Colonic mucosa (tissue), 4 donors: ENCODE results near the gene ARHGAP4. TPM values are rescaled to one million over a fixed set of nuclear protein-coding genes. Genes with fewer than 3 reads are reported as not detected.
A peak's percentile ranks its signal among the peaks of the same experiment; 100 is the strongest.

Experiments used
- DNase-seq: peaks from one replicate; pipeline ENCODE4 v3.0.0-alpha.2; 2020
- H3K27ac ChIP-seq: fragments of 200-600 bp; one replicate; pipeline ENCODE4 v1.8.0; 2021
- H3K27me3 ChIP-seq: fragments of 200-600 bp; one replicate; pipeline ENCODE4 v1.8.0; 2021
- H3K36me3 ChIP-seq: fragments of 200-600 bp; one replicate; pipeline ENCODE4 v1.8.0; 2021
- H3K4me1 ChIP-seq: fragments of 200-600 bp; one replicate; pipeline ENCODE4 v1.8.0; 2021; ENCODE audit warnings: mild to moderate bottlenecking
- H3K4me3 ChIP-seq: fragments of 200-600 bp; one replicate; pipeline ENCODE4 v1.8.0; 2021
- H3K9ac ChIP-seq, 2 donors: one replicate each; pipeline ENCODE4 v1.7.0; 2013; ENCODE audit warnings: control low read depth in 2 of 2, low read depth in 2 of 2, low read length in 2 of 2
- H3K9me3 ChIP-seq: fragments of 200-600 bp; one replicate; pipeline ENCODE4 v1.8.0; 2021
- CTCF ChIP-seq: fragments of 200-600 bp; IDR thresholded peaks from one replicate; pipeline ENCODE4 v1.8.0; 2022; ENCODE audit warnings: antibody characterized with exemption, mild to moderate bottlenecking
- intact Hi-C: fragments of 100-400 bp; cut with DNase I; formaldehyde crosslinking; loops from one replicate; pipeline ENCODE4 v1.14.1; 2022
- total RNA-seq, 2 donors: library from RNA; stranded (reverse); fragmentation: NEBNext Ultra II Directional in 1 of 2; extraction: Animal tissue kit (Norgen Biotek cat#: 25700) in 1 of 2; gene quantifications; one replicate each; pipeline ENCODE4 v1.2.1, GENCODE V29; 2021
- donor health status: healthy.
- donor health status: DM: no; HTN: no; CAD: no.
- donor health status: DM: no; HTN: no; CAD: no.

ARHGAP4 gene
- total RNA-seq, 2 donors from 2014 or later = 19.9 to 30.0 TPM

- DNase-seq = no peak
- no peak for TF ChIP-seq CTCF
- Histone ChIP-seq H3K9ac (no peak overlapping the region), H3K4me3 (no peak overlapping the region), H3K36me3 (no peaks in the 10 kb centered on the region), H3K27ac (no peak overlapping the region), H3K4me1 (no peaks in the 10 kb centered on the region), H3K27me3 (peaks cover 19% of the 10 kb centered on the region), H3K9me3 (no peaks in the 10 kb centered on the region)
- intact Hi-C loops = no loop called here
Measured at GRCh38 chrX:153878969-153879653, 47.0 kb downstream of the ARHGAP4 start.

- intact Hi-C loops = no loop called here
- Histone ChIP-seq H3K27me3 (peaks cover 11% of the 10 kb centered on the region), H3K9ac (no peak overlapping the region), H3K4me1 (no peaks in the 10 kb centered on the region), H3K9me3 (no peaks in the 10 kb centered on the region), H3K4me3 (no peak overlapping the region), H3K27ac (no peak overlapping the region), H3K36me3 (no peaks in the 10 kb centered on the region)
- no peak for DNase-seq
- no peak for TF ChIP-seq CTCF
Measured at GRCh38 chrX:153878345-153878744, 47.7 kb downstream of the ARHGAP4 start.

- no peak for DNase-seq
- TF ChIP-seq CTCF = no peak
- no peaks in the 10 kb centered on the region for H3K9me3 ChIP-seq
- no peaks in the 10 kb centered on the region for H3K4me1 ChIP-seq
- H3K27me3 ChIP-seq = peaks cover 5% of the 10 kb centered on the region
- no peak overlapping the region for H3K9ac ChIP-seq
- H3K36me3 ChIP-seq = no peaks in the 10 kb centered on the region
- H3K27ac ChIP-seq = no peak overlapping the region
- intact Hi-C loops = no loop called here
- no peak overlapping the region for H3K4me3 ChIP-seq
Measured at GRCh38 chrX:153877571-153878261, 48.3 kb downstream of the ARHGAP4 start.

- no peak for DNase-seq
- intact Hi-C loops = no loop called here
- Histone ChIP-seq H3K9ac (no peak overlapping the region), H3K4me1 (no peaks in the 10 kb centered on the region), H3K27ac (no peak overlapping the region), H3K4me3 (no peak overlapping the region), H3K27me3 (peaks cover 3% of the 10 kb centered on the region), H3K9me3 (no peaks in the 10 kb centered on the region), H3K36me3 (no peaks in the 10 kb centered on the region)
- no peak for TF ChIP-seq CTCF
Measured at GRCh38 chrX:153876112-153876491, 50.0 kb downstream of the ARHGAP4 start.

GRCh38 chrX:153875391-153876111, 50.5 kb downstream of the ARHGAP4 start:
- H3K27me3 ChIP-seq = peaks cover 3% of the 10 kb centered on the region
- intact Hi-C loops = no loop called here
- no peaks in the 10 kb centered on the region for H3K36me3 ChIP-seq
- H3K27ac ChIP-seq = no peak overlapping the region
- H3K4me1 ChIP-seq = no peaks in the 10 kb centered on the region
- TF ChIP-seq CTCF = no peak
- H3K9ac ChIP-seq = no peak overlapping the region
- H3K9me3 ChIP-seq = no peaks in the 10 kb centered on the region
- H3K4me3 ChIP-seq = no peak overlapping the region
- DNase-seq = peak; percentile 49
